ENCODE measurements around the gene PDSS2.

The PDSS2 gene

DNA sequence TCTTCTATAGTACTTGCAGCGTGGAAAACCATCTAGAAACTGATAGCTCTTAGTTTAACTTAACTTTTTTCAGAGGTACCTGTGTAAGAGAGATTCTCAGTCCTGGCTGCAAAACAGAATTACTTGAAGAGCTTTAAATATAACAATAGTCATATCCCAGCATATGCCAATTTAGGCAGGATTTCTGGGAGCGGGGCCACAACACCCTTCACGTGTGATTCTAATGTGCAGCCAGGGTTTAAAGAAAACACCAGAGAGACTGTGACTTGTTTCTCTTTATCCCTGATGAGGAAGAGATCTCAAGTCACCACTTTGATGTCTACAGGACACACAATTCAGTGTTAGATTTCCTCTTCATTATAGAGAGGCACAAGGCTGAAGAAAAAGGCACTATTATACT, 103.7 kb downstream of the PDSS2 start:
- TF ChIP-seq SIN3A (IDR thresholded peaks at IDR 0.05; ENCODE audit: borderline replicate concordance, insufficient read depth, low read length) (no peak), TAF1 (IDR thresholded peaks at IDR 0.05; ENCODE audit: borderline replicate concordance, insufficient read depth, low read length) (no peak), POLR2AphosphoS5 (IDR thresholded peaks at IDR 0.05; ENCODE audit: low read depth, low read length) (no peak), FOXP2 (optimal IDR thresholded peaks at IDR 0.05; ENCODE audit: borderline replicate concordance, extremely low read depth, extremely low read length, insufficient read depth) (no peak)
- TF ChIP-seq, protein P1, sequence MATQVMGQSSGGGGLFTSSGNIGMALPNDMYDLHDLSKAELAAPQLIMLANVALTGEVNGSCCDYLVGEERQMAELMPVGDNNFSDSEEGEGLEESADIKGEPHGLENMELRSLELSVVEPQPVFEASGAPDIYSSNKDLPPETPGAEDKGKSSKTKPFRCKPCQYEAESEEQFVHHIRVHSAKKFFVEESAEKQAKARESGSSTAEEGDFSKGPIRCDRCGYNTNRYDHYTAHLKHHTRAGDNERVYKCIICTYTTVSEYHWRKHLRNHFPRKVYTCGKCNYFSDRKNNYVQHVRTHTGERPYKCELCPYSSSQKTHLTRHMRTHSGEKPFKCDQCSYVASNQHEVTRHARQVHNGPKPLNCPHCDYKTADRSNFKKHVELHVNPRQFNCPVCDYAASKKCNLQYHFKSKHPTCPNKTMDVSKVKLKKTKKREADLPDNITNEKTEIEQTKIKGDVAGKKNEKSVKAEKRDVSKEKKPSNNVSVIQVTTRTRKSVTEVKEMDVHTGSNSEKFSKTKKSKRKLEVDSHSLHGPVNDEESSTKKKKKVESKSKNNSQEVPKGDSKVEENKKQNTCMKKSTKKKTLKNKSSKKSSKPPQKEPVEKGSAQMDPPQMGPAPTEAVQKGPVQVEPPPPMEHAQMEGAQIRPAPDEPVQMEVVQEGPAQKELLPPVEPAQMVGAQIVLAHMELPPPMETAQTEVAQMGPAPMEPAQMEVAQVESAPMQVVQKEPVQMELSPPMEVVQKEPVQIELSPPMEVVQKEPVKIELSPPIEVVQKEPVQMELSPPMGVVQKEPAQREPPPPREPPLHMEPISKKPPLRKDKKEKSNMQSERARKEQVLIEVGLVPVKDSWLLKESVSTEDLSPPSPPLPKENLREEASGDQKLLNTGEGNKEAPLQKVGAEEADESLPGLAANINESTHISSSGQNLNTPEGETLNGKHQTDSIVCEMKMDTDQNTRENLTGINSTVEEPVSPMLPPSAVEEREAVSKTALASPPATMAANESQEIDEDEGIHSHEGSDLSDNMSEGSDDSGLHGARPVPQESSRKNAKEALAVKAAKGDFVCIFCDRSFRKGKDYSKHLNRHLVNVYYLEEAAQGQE (IDR thresholded peaks at IDR 0.05; ENCODE audit: insufficient read depth in 1 of 2, low read depth in 2 of 2, low read length in 2 of 2) = no peak

- TF ChIP-seq, protein P1 (IDR thresholded peaks at IDR 0.05; ENCODE audit: insufficient read depth in 1 of 2, low read depth in 2 of 2, low read length in 2 of 2) = no peak
- TF ChIP-seq FOXP2 (optimal IDR thresholded peaks at IDR 0.05; ENCODE audit: borderline replicate concordance, extremely low read depth, extremely low read length, insufficient read depth) = no peak
- TF ChIP-seq SIN3A (IDR thresholded peaks at IDR 0.05; ENCODE audit: borderline replicate concordance, insufficient read depth, low read length) = no peak
- TF ChIP-seq TAF1 (IDR thresholded peaks at IDR 0.05; ENCODE audit: borderline replicate concordance, insufficient read depth, low read length) = no peak
- TF ChIP-seq POLR2AphosphoS5 (IDR thresholded peaks at IDR 0.05; ENCODE audit: low read depth, low read length) = no peak
Observed at GRCh38 chr6:107354451-107354850, 104.9 kb downstream of the PDSS2 start.

GRCh38 chr6:107353773-107354382, 105.5 kb downstream of the PDSS2 start:
- TF ChIP-seq TAF1 (IDR thresholded peaks at IDR 0.05; ENCODE audit: borderline replicate concordance, insufficient read depth, low read length) = no peak
- TF ChIP-seq, protein P1 (IDR thresholded peaks at IDR 0.05; ENCODE audit: insufficient read depth in 1 of 2, low read depth in 2 of 2, low read length in 2 of 2) = no peak
- TF ChIP-seq POLR2AphosphoS5 (IDR thresholded peaks at IDR 0.05; ENCODE audit: low read depth, low read length) = no peak
- no peak for TF ChIP-seq SIN3A (IDR thresholded peaks at IDR 0.05; ENCODE audit: borderline replicate concordance, insufficient read depth, low read length)
- no peak for TF ChIP-seq FOXP2 (optimal IDR thresholded peaks at IDR 0.05; ENCODE audit: borderline replicate concordance, extremely low read depth, extremely low read length, insufficient read depth)

GRCh38 chr6:107348224-107348623, 111.1 kb downstream of the PDSS2 start:
- TF ChIP-seq POLR2AphosphoS5 (IDR thresholded peaks at IDR 0.05; ENCODE audit: low read depth, low read length) (no peak), FOXP2 (optimal IDR thresholded peaks at IDR 0.05; ENCODE audit: borderline replicate concordance, extremely low read depth, extremely low read length, insufficient read depth) (no peak), SIN3A (IDR thresholded peaks at IDR 0.05; ENCODE audit: borderline replicate concordance, insufficient read depth, low read length) (no peak), TAF1 (IDR thresholded peaks at IDR 0.05; ENCODE audit: borderline replicate concordance, insufficient read depth, low read length) (no peak)
- TF ChIP-seq, protein P1 (IDR thresholded peaks at IDR 0.05; ENCODE audit: insufficient read depth in 1 of 2, low read depth in 2 of 2, low read length in 2 of 2) = no peak

All from PFSK-1 (cell line).